Stomach smooth muscle (tissue), 2 donors: ENCODE data around the gene HOXA7.

Experiments
- H3K27ac ChIP-seq: one replicate; pipeline ENCODE4 v1.7.0; 2013; ENCODE audit warnings: mild to moderate bottlenecking, low read length, inconsistent platforms
- H3K27me3 ChIP-seq, 2 donors: one replicate each; pipeline ENCODE4 v1.7.0; 2013; ENCODE audit warnings: low read length in 2 of 2; ENCODE audit not compliant: insufficient read depth in 2 of 2, control insufficient read depth in 1 of 2
- H3K36me3 ChIP-seq, 2 donors: one replicate each; pipeline ENCODE4 v1.7.0; 2013; ENCODE audit warnings: low read length in 2 of 2; ENCODE audit not compliant: control insufficient read depth in 2 of 2, insufficient read depth in 2 of 2
- H3K4me1 ChIP-seq: one replicate; pipeline ENCODE4 v1.7.0; 2013; ENCODE audit warnings: low read length; ENCODE audit not compliant: control insufficient read depth, insufficient read depth
- H3K4me3 ChIP-seq, 2 donors: one replicate each; pipeline ENCODE4 v1.7.0; 2013; ENCODE audit warnings: low read length in 2 of 2
- H3K9ac ChIP-seq, 2 donors: one replicate each; pipeline ENCODE4 v1.7.0; 2013; ENCODE audit warnings: low read length in 2 of 2, mild to moderate bottlenecking in 1 of 2
- H3K9me3 ChIP-seq, 2 donors: one replicate each; pipeline ENCODE4 v1.7.0; 2013; ENCODE audit warnings: low read length in 2 of 2; ENCODE audit not compliant: control insufficient read depth in 2 of 2
- donor health status: healthy.
- donor health status: Pancreatic carcinoma.

The HOXA7 gene

DNA sequence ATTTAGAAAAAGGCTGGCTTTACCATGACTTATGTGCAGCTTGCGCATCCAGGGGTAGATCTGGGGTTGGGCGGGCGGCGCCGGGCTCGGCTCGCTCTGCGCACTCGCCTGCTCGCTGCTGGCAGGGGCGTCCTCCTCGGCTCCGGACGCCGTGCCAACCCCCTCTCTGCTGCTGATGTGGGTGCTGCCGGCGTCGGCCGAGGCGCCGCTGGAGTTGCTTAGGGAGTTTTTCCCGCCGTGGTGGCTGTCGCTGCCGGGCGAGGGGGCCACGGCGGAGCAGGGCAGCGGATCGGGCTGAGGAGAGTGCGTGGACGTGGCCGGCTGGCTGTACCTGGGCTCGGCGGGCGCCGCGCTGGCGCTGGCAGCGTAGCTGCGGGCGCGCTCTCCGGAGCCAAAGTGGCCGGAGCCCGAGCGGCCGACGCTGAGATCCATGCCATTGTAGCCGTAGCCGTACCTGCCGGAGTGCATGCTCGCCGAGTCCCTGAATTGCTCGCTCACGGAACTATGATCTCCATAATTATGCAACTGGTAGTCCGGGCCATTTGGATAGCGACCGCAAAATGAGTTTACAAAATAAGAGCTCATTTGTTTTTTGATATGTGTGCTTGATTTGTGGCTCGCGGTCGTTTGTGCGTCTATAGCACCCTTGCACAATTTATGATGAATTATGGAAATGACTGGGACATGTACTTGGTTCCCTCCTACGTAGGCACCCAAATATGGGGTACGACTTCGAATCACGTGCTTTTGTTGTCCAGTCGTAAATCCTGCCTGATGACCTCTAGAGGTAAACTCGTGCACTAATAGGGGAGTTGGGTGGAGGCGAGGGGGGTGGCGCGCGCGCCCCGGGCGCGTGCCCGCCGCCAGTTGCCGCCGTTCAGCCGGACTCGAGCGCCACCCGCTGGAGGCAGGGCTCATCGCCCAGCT, 13.2 kb downstream of the HOXA7 start, which contains the start of gene HOXA5:
Gene HOXA5, minus strand, starts transcription at position 659 of the 927 bp plus-strand sequence. Its CDS starts 74 bp downstream, at position 585.
- peak within 1 kb of the TSS; percentile 95 for H3K27ac ChIP-seq
- H3K4me3 ChIP-seq, result peak within 1 kb of the TSS; percentile 78 to 94
- H3K27me3 ChIP-seq, result peaks cover 29 to 33% of the 10 kb centered on the region in 2 donors
- peak within 1 kb of the TSS; percentile 93 to 96 for H3K9ac ChIP-seq
- H3K36me3 ChIP-seq, result no peaks in the 10 kb centered on the region
- H3K9me3 ChIP-seq, result no peaks in the 10 kb centered on the region
- peaks cover 40% of the 10 kb centered on the region for H3K4me1 ChIP-seq

DNA sequence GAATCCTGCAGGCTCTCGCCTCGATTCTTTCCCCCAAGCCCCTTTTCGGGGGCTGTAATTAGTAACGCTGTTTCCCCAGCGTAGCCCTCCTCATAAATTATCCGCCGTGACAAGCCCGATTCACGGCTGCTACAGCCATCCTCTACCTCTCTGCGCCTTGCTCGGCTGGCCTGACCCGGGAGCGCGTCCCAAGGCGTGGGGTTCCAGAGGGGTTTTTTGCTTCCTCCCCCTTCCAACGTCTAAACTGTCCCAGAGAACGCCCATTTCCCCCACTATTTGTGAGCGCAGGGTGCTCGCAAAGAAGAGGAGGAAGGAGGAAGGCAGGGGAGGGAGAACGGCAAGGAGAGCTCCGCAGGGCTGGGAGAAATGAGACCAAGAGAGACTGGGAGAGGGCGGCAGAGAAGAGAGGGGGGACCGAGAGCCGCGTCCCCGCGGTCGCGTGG, 13.9 kb downstream of the HOXA7 start:
- Histone ChIP-seq H3K27ac (peak overlapping the region; percentile 95), H3K27me3 (peaks cover 25 to 31% of the 10 kb centered on the region in 2 donors), H3K9me3 (no peaks in the 10 kb centered on the region), H3K4me3 (peak overlapping the region; percentile 78 to 94), H3K36me3 (no peaks in the 10 kb centered on the region), H3K9ac (peak overlapping the region; percentile 93 to 96), H3K4me1 (peaks cover 40% of the 10 kb centered on the region)

DNA sequence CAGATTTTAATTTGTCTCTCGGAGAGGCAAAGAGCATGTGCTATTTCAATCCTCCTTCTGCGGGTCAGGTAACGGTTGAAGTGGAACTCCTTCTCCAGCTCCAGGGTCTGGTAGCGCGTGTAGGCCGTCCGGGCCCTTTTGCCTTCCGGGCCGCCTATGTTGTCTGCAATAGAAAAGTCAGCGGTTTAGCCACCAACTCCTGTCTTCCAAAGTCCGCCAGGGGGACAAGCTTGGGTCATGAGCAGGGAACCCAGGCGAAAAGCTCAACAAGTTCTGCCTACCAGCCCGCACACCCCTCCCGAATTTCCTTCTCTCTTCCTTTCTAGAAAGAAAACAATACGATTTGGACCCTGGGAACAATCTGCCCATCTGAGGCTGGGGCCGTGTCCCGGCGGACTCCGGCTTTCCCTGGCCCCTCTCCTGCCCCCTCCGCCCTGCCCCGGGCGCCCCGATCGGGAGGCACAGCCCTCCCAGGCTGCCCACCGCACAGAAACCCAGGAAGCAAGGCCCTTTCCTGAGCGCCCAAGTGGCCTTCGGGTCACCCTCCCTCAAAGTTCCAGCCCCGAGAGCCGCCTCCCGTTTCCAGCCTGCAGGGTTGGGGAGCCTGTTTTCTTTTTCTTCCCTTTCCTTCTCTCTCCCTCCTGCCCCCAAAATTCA, 14.4 kb downstream of the HOXA7 start:
- Histone ChIP-seq H3K4me1 (peaks cover 38% of the 10 kb centered on the region), H3K27me3 (peaks cover 19 to 28% of the 10 kb centered on the region in 2 donors), H3K27ac (peak overlapping the region; percentile 95), H3K9ac (peak overlapping the region; percentile 93 to 96), H3K36me3 (no peaks in the 10 kb centered on the region), H3K4me3 (peak overlapping the region; percentile 78 to 94), H3K9me3 (no peaks in the 10 kb centered on the region)

DNA sequence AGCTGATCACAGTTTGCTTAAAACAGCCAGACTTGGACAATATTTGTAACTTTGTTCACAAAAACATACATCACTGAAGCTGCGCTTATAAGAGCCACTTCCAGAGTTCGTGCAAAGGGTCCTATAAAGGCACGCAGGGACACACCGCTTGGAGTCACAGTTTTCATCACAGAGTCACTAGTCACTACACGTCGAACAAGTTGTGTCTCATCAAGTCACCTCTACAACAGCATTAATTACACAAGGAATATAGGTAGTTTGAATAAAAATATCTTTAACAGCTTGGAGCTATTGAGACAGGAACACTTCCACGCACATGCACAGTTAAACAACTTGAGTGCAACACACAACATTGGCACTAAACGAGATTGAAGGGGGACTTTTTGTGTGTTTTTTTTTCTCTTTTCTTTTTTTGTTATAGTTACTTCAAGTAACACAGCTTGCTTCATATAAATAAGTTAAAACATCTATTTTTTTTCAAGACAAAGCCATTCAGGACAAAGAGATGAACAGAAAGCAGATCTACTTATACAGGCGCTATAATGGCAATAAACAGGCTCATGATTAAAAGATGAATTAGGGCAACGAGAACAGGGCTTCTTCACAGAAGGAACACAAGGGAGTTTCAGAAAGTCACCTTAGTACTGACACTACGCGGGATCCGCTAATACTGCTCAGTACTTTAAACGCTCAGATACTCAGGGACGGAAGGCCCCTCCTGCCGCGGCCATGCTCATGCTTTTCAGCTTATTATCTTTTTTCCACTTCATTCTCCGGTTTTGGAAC, 15.1 kb downstream of the HOXA7 start:
- H3K4me3 ChIP-seq, result peak overlapping the region; percentile 78 to 94
- peaks cover 44% of the 10 kb centered on the region for H3K4me1 ChIP-seq
- H3K27me3 ChIP-seq, result peaks cover 13 to 20% of the 10 kb centered on the region in 2 donors
- no peaks in the 10 kb centered on the region for H3K36me3 ChIP-seq
- H3K9me3 ChIP-seq, result no peaks in the 10 kb centered on the region
- peak overlapping the region; percentile 93 to 96 for H3K9ac ChIP-seq
- H3K27ac ChIP-seq, result peak overlapping the region; percentile 95

DNA sequence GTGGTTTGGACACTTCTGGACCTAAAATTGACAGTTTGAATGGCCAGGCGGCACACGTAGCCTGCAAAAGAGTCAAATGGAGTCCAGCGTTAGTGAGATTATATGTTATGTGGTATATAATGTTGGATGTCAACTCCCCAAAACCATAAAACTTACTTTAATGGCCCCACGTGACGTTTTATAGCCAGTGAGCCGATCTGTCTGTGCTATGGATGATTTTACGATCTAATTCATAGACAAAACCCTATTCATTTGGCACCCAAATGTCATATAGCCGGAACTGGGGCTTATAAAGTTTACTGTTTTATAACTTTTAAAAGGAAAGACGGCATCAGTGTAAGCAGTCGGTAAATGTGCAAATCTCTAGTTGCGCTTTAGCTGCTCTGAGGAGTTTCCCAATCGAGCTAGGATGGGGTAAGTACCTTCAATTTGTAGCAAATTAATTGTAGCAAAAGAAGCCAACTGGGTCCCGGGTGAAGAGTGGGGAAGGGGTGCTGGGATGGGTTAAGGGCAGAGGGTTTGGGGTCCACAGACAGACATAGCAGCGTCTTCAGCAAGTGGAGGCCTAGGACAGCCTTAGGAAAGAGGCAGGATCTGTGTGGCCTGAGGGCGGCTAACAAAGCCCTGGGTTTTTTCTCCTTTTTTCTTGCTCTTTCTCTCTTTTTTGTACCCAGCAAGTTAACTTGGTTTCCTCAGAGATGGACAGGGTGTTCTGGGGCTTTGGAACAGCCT, 16.2 kb downstream of the HOXA7 start:
- H3K27me3 ChIP-seq, result peaks cover 7 to 13% of the 10 kb centered on the region in 2 donors
- peak overlapping the region; percentile 95 for H3K27ac ChIP-seq

DNA sequence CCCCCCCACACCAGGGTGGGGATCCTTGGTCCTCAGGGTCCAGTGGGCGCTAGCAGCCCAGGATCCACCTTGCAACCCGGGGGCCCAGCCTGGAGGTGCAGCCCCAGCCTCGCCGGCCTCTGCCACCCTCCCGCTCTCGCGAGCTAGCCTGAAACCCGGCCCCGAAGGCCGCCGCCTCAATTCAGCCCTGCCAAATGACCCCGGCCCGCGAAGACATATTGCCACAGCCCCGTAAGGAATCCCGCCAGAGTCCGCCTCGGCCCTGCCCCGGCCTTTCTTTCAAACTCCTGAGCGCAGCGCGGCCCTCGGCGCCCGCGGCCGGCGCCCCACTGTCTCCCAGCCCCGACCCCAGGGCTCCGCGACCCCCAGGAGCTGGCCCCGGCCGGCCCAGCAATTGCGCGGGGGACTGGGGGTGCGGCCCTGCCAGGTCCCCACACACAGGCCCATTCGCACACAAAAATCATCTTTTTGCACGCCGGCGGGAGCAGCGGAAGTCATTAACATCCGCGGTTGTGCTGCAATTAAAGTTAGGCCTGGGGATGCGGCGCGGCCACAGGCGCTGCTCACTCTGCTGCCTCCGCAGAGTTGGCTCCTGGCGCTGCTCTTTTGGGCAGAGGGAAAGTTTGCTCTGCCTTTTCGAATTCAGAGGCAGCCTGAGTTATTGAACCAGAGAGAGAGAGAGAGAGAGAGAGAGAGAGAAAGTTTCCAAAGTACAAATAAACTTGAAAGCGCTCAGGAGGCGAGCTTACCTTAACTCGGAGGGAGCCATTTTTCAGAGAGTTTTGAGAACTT, 16.9 kb downstream of the HOXA7 start:
- no peaks in the 10 kb centered on the region for H3K36me3 ChIP-seq
- peak overlapping the region; percentile 95 for H3K27ac ChIP-seq
- H3K4me1 ChIP-seq, result peaks cover 46% of the 10 kb centered on the region
- H3K4me3 ChIP-seq, result peak overlapping the region; percentile 78 to 94
- peak overlapping the region; percentile 93 to 96 for H3K9ac ChIP-seq
- no peaks in the 10 kb centered on the region for H3K9me3 ChIP-seq
- H3K27me3 ChIP-seq, result peaks cover 2 to 6% of the 10 kb centered on the region in 2 donors

More for the DNA sequence above, 16.2 kb downstream of the HOXA7 start:
- peak overlapping the region; percentile 78 to 94 for H3K4me3 ChIP-seq
- H3K9ac ChIP-seq, result peak overlapping the region; percentile 93 to 96
- H3K36me3 ChIP-seq, result no peaks in the 10 kb centered on the region
- peaks cover 50% of the 10 kb centered on the region for H3K4me1 ChIP-seq
- H3K9me3 ChIP-seq, result no peaks in the 10 kb centered on the region

DNA sequence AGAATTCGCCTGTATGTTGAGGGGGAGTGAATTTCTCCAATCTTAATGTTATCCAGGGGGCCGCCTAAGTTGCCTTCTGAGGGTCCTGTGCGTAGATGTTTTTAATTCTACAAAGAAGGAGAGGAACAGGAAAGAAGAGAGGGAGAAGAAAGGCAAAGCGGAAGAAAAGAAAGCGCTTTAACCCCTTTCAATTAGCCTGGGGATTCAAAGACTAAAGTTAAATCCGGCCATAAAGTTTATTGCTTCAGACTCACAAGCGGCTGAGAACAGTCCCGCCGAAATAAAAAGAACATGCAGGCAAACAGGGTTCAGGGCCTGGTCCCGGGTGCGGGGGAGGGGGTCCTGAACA, 17.5 kb downstream of the HOXA7 start:
- peaks cover 0 to under 1% of the 10 kb centered on the region in 2 donors for H3K27me3 ChIP-seq
- H3K9me3 ChIP-seq, result no peaks in the 10 kb centered on the region
- peak overlapping the region; percentile 78 to 94 for H3K4me3 ChIP-seq
- H3K27ac ChIP-seq, result peak overlapping the region; percentile 95
- peak overlapping the region; percentile 93 to 96 for H3K9ac ChIP-seq
- H3K4me1 ChIP-seq, result peaks cover 42% of the 10 kb centered on the region
- no peaks in the 10 kb centered on the region for H3K36me3 ChIP-seq

DNA sequence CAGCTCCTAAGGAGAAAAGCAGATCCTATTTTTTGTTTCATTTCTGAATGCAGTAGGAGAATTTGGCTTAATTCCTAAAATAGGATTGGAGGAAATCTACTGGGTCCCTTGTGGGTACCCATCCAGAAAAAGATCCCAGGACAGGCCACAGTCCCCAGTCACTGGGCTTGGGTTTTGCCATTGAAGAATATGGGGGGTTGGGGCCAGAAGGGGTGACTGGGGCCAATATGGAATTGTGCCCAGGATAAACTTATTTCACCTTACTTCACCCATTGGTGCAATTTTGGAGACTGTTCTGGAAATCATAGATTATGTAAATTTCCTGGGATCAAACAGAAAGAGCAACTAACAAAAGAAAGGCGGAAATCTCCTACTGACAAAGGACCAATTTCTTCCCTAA, 18.0 kb downstream of the HOXA7 start:
- Histone ChIP-seq H3K27ac (peak overlapping the region; percentile 95), H3K4me3 (peak overlapping the region; percentile 78 to 94), H3K36me3 (no peaks in the 10 kb centered on the region), H3K9ac (peak overlapping the region; percentile 93 to 96), H3K9me3 (no peaks in the 10 kb centered on the region), H3K27me3 (no peaks in the 10 kb centered on the region), H3K4me1 (peaks cover 44% of the 10 kb centered on the region)

DNA sequence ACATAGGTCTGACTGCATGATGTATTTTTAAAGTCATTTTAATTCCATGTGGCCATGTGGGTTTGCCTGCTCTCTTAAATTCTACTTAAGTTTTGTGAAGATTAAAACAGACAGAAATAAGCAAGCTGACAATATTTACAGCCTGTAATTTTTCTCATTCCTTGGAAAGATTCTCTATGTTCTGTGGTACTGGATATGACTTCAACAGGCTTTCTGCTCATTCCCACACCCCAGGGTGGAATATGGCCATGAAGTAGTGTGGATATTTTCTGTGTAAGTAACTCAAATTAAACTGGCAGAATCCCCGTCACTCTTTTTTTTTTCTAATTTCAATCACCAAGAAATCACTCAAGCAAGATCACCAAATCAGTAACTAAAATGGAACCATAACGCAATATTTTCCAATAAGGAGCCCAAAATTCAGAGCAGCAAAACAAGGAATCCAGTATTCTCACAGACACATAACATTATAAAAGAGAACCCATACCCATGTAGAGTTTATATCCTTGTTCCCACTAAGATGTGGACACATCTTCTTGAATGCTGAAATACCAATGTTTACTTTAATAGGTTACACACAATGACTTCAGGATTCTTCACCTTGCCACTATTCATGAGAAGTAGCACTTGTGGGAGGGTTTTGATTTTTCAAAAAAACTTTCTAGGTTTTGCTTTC, 18.7 kb downstream of the HOXA7 start:
- H3K27ac ChIP-seq, result peak overlapping the region; percentile 95
- peak overlapping the region; percentile 78 to 94 for H3K4me3 ChIP-seq
- H3K27me3 ChIP-seq, result no peaks in the 10 kb centered on the region
- no peaks in the 10 kb centered on the region for H3K36me3 ChIP-seq
- peak overlapping the region in 1 of 2 donors; percentile 93 for H3K9ac ChIP-seq
- peaks cover 51% of the 10 kb centered on the region for H3K4me1 ChIP-seq
- H3K9me3 ChIP-seq, result no peaks in the 10 kb centered on the region
